Body of pancreas (tissue), 4 donors: ENCODE data around the gene RAI1.

Experiments
- POLR2A ChIP-seq, 3 donors: fragments of 450-650 bp; IDR thresholded peaks; one replicate each; pipeline ENCODE4 v1.6.1; 2016; ENCODE audit warnings: antibody characterized with exemption in 3 of 3, mild to moderate bottlenecking in 2 of 3
- TF ChIP-seq, protein P1 (sequence below), 7 experiments: fragments of 450-650 bp in 4 of 7; fragments of 200-600 bp in 3 of 7; sonication (generic) in 3 of 7; IDR thresholded peaks; one replicate each; pipeline ENCODE4 v1.5.1; 2016 to 2019; ENCODE audit warnings: antibody characterized with exemption in 7 of 7

GRCh38 chr17:17755715-17756114 lies 74.5 kb downstream of the RAI1 start:
- TF ChIP-seq, protein P1, sequence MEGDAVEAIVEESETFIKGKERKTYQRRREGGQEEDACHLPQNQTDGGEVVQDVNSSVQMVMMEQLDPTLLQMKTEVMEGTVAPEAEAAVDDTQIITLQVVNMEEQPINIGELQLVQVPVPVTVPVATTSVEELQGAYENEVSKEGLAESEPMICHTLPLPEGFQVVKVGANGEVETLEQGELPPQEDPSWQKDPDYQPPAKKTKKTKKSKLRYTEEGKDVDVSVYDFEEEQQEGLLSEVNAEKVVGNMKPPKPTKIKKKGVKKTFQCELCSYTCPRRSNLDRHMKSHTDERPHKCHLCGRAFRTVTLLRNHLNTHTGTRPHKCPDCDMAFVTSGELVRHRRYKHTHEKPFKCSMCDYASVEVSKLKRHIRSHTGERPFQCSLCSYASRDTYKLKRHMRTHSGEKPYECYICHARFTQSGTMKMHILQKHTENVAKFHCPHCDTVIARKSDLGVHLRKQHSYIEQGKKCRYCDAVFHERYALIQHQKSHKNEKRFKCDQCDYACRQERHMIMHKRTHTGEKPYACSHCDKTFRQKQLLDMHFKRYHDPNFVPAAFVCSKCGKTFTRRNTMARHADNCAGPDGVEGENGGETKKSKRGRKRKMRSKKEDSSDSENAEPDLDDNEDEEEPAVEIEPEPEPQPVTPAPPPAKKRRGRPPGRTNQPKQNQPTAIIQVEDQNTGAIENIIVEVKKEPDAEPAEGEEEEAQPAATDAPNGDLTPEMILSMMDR (IDR thresholded peaks at IDR 0.05): no peak
- no peak for TF ChIP-seq POLR2A (IDR thresholded peaks at IDR 0.05)
